H1 (cell line): ENCODE results near the gene CNBD2. TPM values are rescaled to one million over a fixed set of nuclear protein-coding genes. Genes with fewer than 3 reads are reported as not detected.

Experiments used
- CTCF ChIA-PET: fragments of 300-600 bp; sonication (Branson Sonifier 250); formaldehyde crosslinking; loops from one replicate; lab custom pipeline; 2021; ENCODE audit not compliant: partially characterized antibody; lab: Charles Lee
- POLR2A ChIA-PET: fragments of 300-600 bp; sonication (Branson Sonifier 250); formaldehyde crosslinking; loops from one replicate; lab custom pipeline; 2021; ENCODE audit warnings: inconsistent platforms; ENCODE audit not compliant: partially characterized antibody; lab: Charles Lee
- DNase-seq, 2 experiments: peaks; one replicate each; pipeline versions ENCODE4 v3.0.0 to v3.0.0-alpha.2; 2010 to 2022; ENCODE audit warnings: low spot score in 2 of 2, low read depth in 1 of 2, mixed read lengths in 1 of 2
- FAIRE-seq: peaks from 2 replicates; lab custom pipeline; 2011; peaks lifted over from hg19 to GRCh38; lab: Jason Lieb, UNC
- H2AFZ ChIP-seq: 2 replicates; pipeline ENCODE4 v1.8.1; 2012; ENCODE audit warnings: low read length, inconsistent platforms
- H2AK5ac ChIP-seq: 2 replicates; pipeline ENCODE4 v1.6.1; 2013; ENCODE audit warnings: low read depth, low read length
- H2BK120ac ChIP-seq: replicated peaks from 2 replicates; pipeline ENCODE3; 2013; ENCODE audit warnings: low read depth, low read length, inconsistent platforms
- H2BK12ac ChIP-seq: 2 replicates; pipeline ENCODE4 v1.6.1; 2013; ENCODE audit warnings: low read depth, low read length
- H2BK15ac ChIP-seq: 2 replicates; pipeline ENCODE4 v1.6.1; 2013; ENCODE audit warnings: low read length
- H2BK20ac ChIP-seq: 2 replicates; pipeline ENCODE4 v1.6.1; 2013; ENCODE audit warnings: low read length
- H2BK5ac ChIP-seq: 2 replicates; pipeline ENCODE4 v1.6.1; 2013; ENCODE audit warnings: low read depth, low read length
- H3K14ac ChIP-seq: 2 replicates; pipeline ENCODE4 v1.6.1; 2013; ENCODE audit warnings: inconsistent platforms; ENCODE audit not compliant: insufficient read length
- H3K18ac ChIP-seq: 2 replicates; pipeline ENCODE4 v1.6.1; 2013; ENCODE audit warnings: low read length; ENCODE audit errors: extremely low read depth
- H3K23ac ChIP-seq: 2 replicates; pipeline ENCODE4 v1.6.1; 2013; ENCODE audit warnings: inconsistent platforms; ENCODE audit not compliant: insufficient read length
- H3K23me2 ChIP-seq: 2 replicates; pipeline ENCODE4 v1.6.1; 2013; ENCODE audit warnings: low read depth, low read length
- H3K27ac ChIP-seq: 2 replicates; pipeline ENCODE4 v1.6.1; 2011; ENCODE audit warnings: low read depth, low read length, inconsistent platforms
- H3K27me3 ChIP-seq, 4 experiments: replicated peaks in 1 of 4; 1 replicate in 1 of 4; 2 replicates in 3 of 4; pipeline versions ENCODE4 v1.6.1 to v1.8.1; 2011 to 2013; ENCODE audit warnings: low read length in 3 of 4, mild to moderate bottlenecking in 3 of 4, inconsistent platforms in 2 of 4, mixed read lengths in 2 of 4, moderate library complexity in 1 of 4; ENCODE audit not compliant: control insufficient read depth in 3 of 4, insufficient read depth in 3 of 4; ENCODE audit errors: extremely low read depth in 1 of 4
- H3K36me3 ChIP-seq, 4 experiments: 2 replicates each; pipeline versions ENCODE4 v1.6.1 to v1.8.1; 2011 to 2013; ENCODE audit warnings: mild to moderate bottlenecking in 4 of 4, low read length in 3 of 4, moderate library complexity in 2 of 4, control low read depth in 1 of 4, inconsistent platforms in 1 of 4; ENCODE audit not compliant: insufficient read depth in 4 of 4, control insufficient read depth in 2 of 4
- H3K4ac ChIP-seq: replicated peaks from 2 replicates; pipeline ENCODE3; 2013; ENCODE audit warnings: low read length, low read depth, mixed read lengths, inconsistent platforms; ENCODE audit not compliant: insufficient read length
- H3K4me1 ChIP-seq, 4 experiments: replicated peaks in 1 of 4; 1 replicate in 1 of 4; 2 replicates in 3 of 4; pipeline versions ENCODE4 v1.6.1 to v1.8.1; 2011 to 2013; ENCODE audit warnings: low read length in 3 of 4, inconsistent platforms in 2 of 4, mixed read lengths in 1 of 4; ENCODE audit not compliant: insufficient read depth in 4 of 4, control insufficient read depth in 3 of 4
- H3K4me2 ChIP-seq, 2 experiments: 2 replicates each; pipeline versions ENCODE4 v1.6.1 to v1.8.1; 2011 to 2013; ENCODE audit warnings: low read depth in 2 of 2, low read length in 2 of 2, control low read depth in 1 of 2, inconsistent platforms in 1 of 2, mild to moderate bottlenecking in 1 of 2; ENCODE audit not compliant: insufficient read depth in 1 of 2
- H3K4me3 ChIP-seq, 4 experiments: fragments of 200-600, 300-600 bp in 1 of 4; sonication (generic), shearing (Covaris generic), sonication (Bioruptor Twin) in 1 of 4; 2 replicates each; pipeline versions ENCODE4 v1.5.1 to v1.8.1; 2011 to 2016; ENCODE audit warnings: low read length in 4 of 4, low read depth in 3 of 4, control low read depth in 2 of 4, inconsistent platforms in 2 of 4, mild to moderate bottlenecking in 2 of 4, mixed read lengths in 1 of 4, moderate library complexity in 1 of 4; ENCODE audit not compliant: insufficient read depth in 2 of 4; ENCODE audit errors: extremely low read depth in 1 of 4
- H3K56ac ChIP-seq: replicated peaks from 2 replicates; pipeline ENCODE3; 2013; ENCODE audit warnings: low read depth, mild to moderate bottlenecking, mixed read lengths, low read length, inconsistent platforms; ENCODE audit not compliant: insufficient read length
- H3K79me1 ChIP-seq: 2 replicates; pipeline ENCODE4 v1.6.1; 2013; ENCODE audit warnings: low read depth, low read length, control low read depth
- H3K79me2 ChIP-seq, 2 experiments: 2 replicates each; pipeline versions ENCODE4 v1.6.1 to v1.8.1; 2012 to 2013; ENCODE audit warnings: low read length in 2 of 2, mild to moderate bottlenecking in 2 of 2, inconsistent platforms in 1 of 2; ENCODE audit not compliant: insufficient read depth in 2 of 2, control insufficient read depth in 1 of 2
- H3K9ac ChIP-seq, 4 experiments: replicated peaks in 1 of 4; 1 replicate in 1 of 4; 2 replicates in 3 of 4; pipeline versions ENCODE4 v1.6.1 to v1.8.1; 2011 to 2013; ENCODE audit warnings: low read depth in 3 of 4, low read length in 3 of 4, control low read depth in 2 of 4, mild to moderate bottlenecking in 2 of 4, moderate library complexity in 2 of 4, inconsistent platforms in 1 of 4; ENCODE audit errors: extremely low read depth in 1 of 4
- H3K9me3 ChIP-seq, 2 experiments: 2 replicates each; pipeline versions ENCODE4 v1.6.1 to v1.8.1; 2012 to 2013; ENCODE audit warnings: mild to moderate bottlenecking in 2 of 2, moderate library complexity in 2 of 2, control low read depth in 1 of 2, inconsistent platforms in 1 of 2, low read depth in 1 of 2, low read length in 1 of 2, mixed read lengths in 1 of 2; ENCODE audit not compliant: insufficient read depth in 2 of 2
- H4K20me1 ChIP-seq, 2 experiments: replicated peaks in 1 of 2; 2 replicates each; pipeline versions ENCODE3 to v1.8.1; 2011 to 2013; ENCODE audit warnings: inconsistent platforms in 2 of 2, low read length in 2 of 2, mild to moderate bottlenecking in 1 of 2; ENCODE audit not compliant: insufficient read depth in 2 of 2, control insufficient read depth in 1 of 2
- H4K5ac ChIP-seq: 2 replicates; pipeline ENCODE4 v1.6.1; 2013; ENCODE audit warnings: low read length, low read depth, mixed read lengths, inconsistent platforms; ENCODE audit not compliant: insufficient read length
- H4K8ac ChIP-seq: 2 replicates; pipeline ENCODE4 v1.8.0; 2013; ENCODE audit warnings: mild to moderate bottlenecking, moderate library complexity, low read length, inconsistent platforms; ENCODE audit not compliant: insufficient read depth; ENCODE audit errors: extremely low read depth
- H4K91ac ChIP-seq: replicated peaks from 2 replicates; pipeline ENCODE3; 2013; ENCODE audit warnings: low read length, mixed read lengths, inconsistent platforms; ENCODE audit not compliant: insufficient read length
- GTF2F1 ChIP-seq: IDR thresholded peaks from 2 replicates; pipeline ENCODE4 v1.6.1; 2012; ENCODE audit warnings: low read depth, low read length, improper control_type of control experiment, borderline replicate concordance
- KDM1A ChIP-seq: fragments of 200-600, 300-600 bp; sonication (generic); IDR thresholded peaks from 2 replicates; pipeline ENCODE4 v1.7.1; 2016; ENCODE audit warnings: mild to moderate bottlenecking, low read length, borderline replicate concordance
- NANOG ChIP-seq: IDR thresholded peaks from 2 replicates; pipeline ENCODE4 v1.6.1; 2011; ENCODE audit warnings: low read length, low read depth, mild to moderate bottlenecking, inconsistent platforms; ENCODE audit not compliant: insufficient read depth, poor library complexity, severe bottlenecking
- POU5F1 ChIP-seq: IDR thresholded peaks from 2 replicates; pipeline ENCODE4 v1.6.1; 2011; ENCODE audit warnings: low read depth, mild to moderate bottlenecking, low read length, moderate library complexity
- RXRA ChIP-seq: IDR thresholded peaks from 2 replicates; pipeline ENCODE4 v1.6.1; 2011; ENCODE audit warnings: low read depth, mild to moderate bottlenecking, low read length, moderate library complexity; ENCODE audit not compliant: insufficient read depth
- WGBS, 2 experiments: shearing (Covaris generic) in 1 of 2; methylation state at CpG; one replicate each; pipeline versions ENCODE4 v1.1.6 to v1.1.7; 2013 to 2015; ENCODE audit warnings: low lambda C conversion rate in 2 of 2, mixed read lengths in 2 of 2, inconsistent platforms in 1 of 2, low coverage in 1 of 2, missing lambda C conversion rate in 1 of 2; ENCODE audit not compliant: insufficient replicate concordance in 2 of 2, insufficient coverage in 1 of 2, insufficient read length in 1 of 2; ENCODE audit errors: extremely low coverage in 1 of 2, missing lambda C conversion rate in 1 of 2; 5-methylcytosine and 5-hydroxymethylcytosine counted together
- polyA plus RNA-seq, 7 experiments: library from polyadenylated mRNA; depleted of rRNA in 3 of 7; stranded (reverse) in 5 of 7; unstranded in 2 of 7; fragments of >200 nt in 5 of 7; fragments of 200-250 nt in 2 of 7; gene quantifications; 1 replicate in 5 of 7; 2 replicates in 1 of 7; 4 replicates in 1 of 7; pipeline versions ENCODE4 v1.2.1 to v1.2.3, GENCODE V29; 2011 to 2013; ENCODE audit warnings: missing spikeins in 2 of 7, mixed read lengths in 2 of 7
- total RNA-seq: library from RNA; stranded (reverse); fragmentation: NEBNext Ultra II Directional; extraction: Animal tissue kit (Norgen Biotek cat#: 25700); gene quantifications from 2 replicates; pipeline ENCODE4 v1.2.1, GENCODE V29; 2021
- TF ChIP-seq, protein P1 (sequence below): IDR thresholded peaks from 2 replicates; pipeline ENCODE4 v1.6.1; 2012; ENCODE audit warnings: inconsistent platforms

CNBD2 gene
- total and polyA plus RNA-seq, 2 of the 8 experiments (the other 6 are each of a cell fraction or from before 2014, with no cell fraction given), result 2.6 to 4.5 TPM

DNA sequence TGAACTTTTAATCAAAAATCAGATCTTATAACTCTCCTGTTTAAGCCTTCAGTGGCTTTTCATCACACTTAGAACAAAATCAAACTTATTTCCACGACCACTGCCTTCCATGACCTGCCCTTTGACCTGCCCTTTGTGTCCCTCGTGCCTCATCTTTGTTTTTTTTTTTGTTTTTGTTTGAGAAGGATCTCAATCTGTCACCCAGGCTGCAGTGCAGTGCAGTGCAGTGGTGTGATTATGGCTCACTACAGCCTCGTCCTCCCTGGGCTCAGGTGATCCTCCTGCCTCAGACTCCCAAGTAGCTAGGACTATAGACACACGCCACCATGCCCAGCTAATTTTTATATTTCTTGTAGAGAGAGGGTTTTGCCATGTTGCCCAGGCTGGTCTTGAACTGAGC lies 86.8 kb downstream of the CNBD2 start:
- no peak overlapping the region for H2AK5ac ChIP-seq
- H2BK120ac ChIP-seq, result no peak overlapping the region
- no peak overlapping the region for H3K4me3 ChIP-seq
- no peak overlapping the region for H2AFZ ChIP-seq
- ChIA-PET POLR2A (interaction anchor here (2.2 kb wide), 1 partner anchor 10 kb away, joined by 6 read pairs; no protein-coding TSS in a partner anchor), CTCF (interaction anchor here (0.6 to 2.0 kb wide), 6 partner anchors 12 to 493 kb away, joined by 3 to 4 read pairs (median 3); no protein-coding TSS in a partner anchor)
- no peak overlapping the region for H4K5ac ChIP-seq
- H3K4me1 ChIP-seq, result peaks cover 4 to 10% (median 6%) of the 10 kb centered on the region in 4 experiments; a peak in 6 of 7 replicates
- peaks cover 0 to 6% of the 10 kb centered on the region in 2 experiments; a peak in 2 of 4 replicates for H3K79me2 ChIP-seq
- no peak overlapping the region for H4K91ac ChIP-seq
- no peak overlapping the region for H3K14ac ChIP-seq
- no peaks in the 10 kb centered on the region for H3K27me3 ChIP-seq
- no peaks in the 10 kb centered on the region for H3K9me3 ChIP-seq
- DNase-seq, result no peak
- 81% methylated on average over 4 of the region's 4 CpGs; no CpG with 5 or more reads in 1 of the 2 experiments for WGBS, 2 experiments
- H2BK5ac ChIP-seq, result no peak overlapping the region
- no peak overlapping the region for H3K9ac ChIP-seq
- H3K56ac ChIP-seq, result no peak overlapping the region
- no peak overlapping the region for H4K8ac ChIP-seq
- H3K23me2 ChIP-seq, result no peaks in the 10 kb centered on the region
- no peak overlapping the region for H3K18ac ChIP-seq
- H2BK12ac ChIP-seq, result no peak overlapping the region
- TF ChIP-seq POU5F1, result no peak
- no peak for TF ChIP-seq KDM1A
- no peak for TF ChIP-seq RXRA
- no peak for TF ChIP-seq GTF2F1
- TF ChIP-seq NANOG, result no peak
- TF ChIP-seq, protein P1, sequence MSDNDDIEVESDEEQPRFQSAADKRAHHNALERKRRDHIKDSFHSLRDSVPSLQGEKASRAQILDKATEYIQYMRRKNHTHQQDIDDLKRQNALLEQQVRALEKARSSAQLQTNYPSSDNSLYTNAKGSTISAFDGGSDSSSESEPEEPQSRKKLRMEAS, result no peak
- no peak overlapping the region for H3K27ac ChIP-seq
- no peak overlapping the region for H3K23ac ChIP-seq
- no peak overlapping the region for H3K4ac ChIP-seq
- no peak overlapping the region for H2BK15ac ChIP-seq
- no peaks in the 10 kb centered on the region for H4K20me1 ChIP-seq
- no peaks in the 10 kb centered on the region for H3K36me3 ChIP-seq
- FAIRE-seq, result no peak
- H3K79me1 ChIP-seq, result no peaks in the 10 kb centered on the region
- H2BK20ac ChIP-seq, result no peak overlapping the region
- H3K4me2 ChIP-seq, result no peak overlapping the region
